ENCODE data around the gene ST8SIA6.

Gene ST8SIA6

DNA sequence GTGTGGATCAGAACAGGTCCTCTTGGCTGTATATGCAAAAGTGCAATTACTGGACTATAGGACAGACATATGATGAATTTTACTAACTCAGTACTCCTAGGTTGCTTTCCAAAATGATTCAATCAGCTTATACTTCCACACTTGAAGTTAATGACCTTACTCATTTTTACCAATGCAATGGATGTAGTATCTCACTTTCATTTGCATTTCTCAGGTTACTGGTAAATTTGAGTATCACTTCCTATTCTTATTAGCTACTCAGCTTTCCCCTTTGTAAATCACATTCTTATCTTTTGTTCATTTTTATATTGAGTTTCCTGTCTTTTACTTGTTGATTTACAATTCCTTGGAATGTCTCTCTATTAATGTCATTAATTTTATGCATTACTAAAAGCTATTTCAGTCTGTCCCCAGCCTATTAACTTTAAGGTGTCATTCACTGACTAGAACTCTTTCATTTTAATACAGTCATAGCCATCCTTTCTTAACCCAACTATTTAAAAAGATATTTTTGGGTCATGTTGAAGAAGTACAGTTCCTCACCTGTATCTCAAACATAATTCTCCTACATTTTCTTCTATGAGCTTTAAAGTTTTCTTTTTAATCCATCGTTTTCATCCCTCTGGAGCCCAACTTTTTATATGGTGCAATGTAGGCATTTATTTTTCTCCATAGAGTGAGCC is 137.8 kb downstream of the ST8SIA6 start:
- no peak for ATAC-seq
- TF ChIP-seq PPARA (CRISPR knock-in tag; IDR thresholded peaks at IDR 0.05; ENCODE audit: borderline replicate concordance) (no peak), ZC3H10 (CRISPR knock-in tag; IDR thresholded peaks at IDR 0.05) (no peak)

DNA sequence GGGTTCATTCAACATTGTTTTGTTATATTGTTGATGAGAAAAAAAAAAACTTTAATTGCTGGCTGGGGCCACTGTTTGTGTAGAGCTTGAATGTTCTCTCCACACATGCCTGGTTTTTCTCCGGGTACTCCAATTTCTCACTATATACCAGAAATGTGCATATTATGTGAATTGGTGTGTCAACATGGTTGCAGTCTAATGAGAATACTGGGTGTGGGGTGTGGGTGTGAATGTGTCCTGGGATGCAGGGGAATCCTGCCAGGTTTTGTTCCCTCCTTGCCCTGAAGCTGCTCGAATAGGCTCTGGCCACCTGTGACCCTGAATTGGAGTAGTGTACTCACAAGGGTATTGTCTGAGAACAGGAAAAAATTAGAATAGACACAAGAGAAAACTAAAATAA is 145.0 kb downstream of the ST8SIA6 start:
- ATAC-seq, result no peak
- TF ChIP-seq BACH2 (CRISPR knock-in tag; IDR thresholded peaks at IDR 0.05; ENCODE audit: borderline replicate concordance) (no peak), ISL1 (CRISPR knock-in tag; IDR thresholded peaks at IDR 0.05) (no peak), ZFP3 (CRISPR knock-in tag; IDR thresholded peaks at IDR 0.05) (no peak), ZNF8 (CRISPR knock-in tag; IDR thresholded peaks at IDR 0.05) (no peak), GLIS3 (CRISPR knock-in tag; IDR thresholded peaks at IDR 0.05) (no peak), TOX (CRISPR knock-in tag; IDR thresholded peaks at IDR 0.05; ENCODE audit: borderline replicate concordance) (no peak), ARNTL (CRISPR knock-in tag; IDR thresholded peaks at IDR 0.05; ENCODE audit: borderline replicate concordance, low read depth) (no peak), RARB (CRISPR knock-in tag; IDR thresholded peaks at IDR 0.05) (no peak), OSR1 (CRISPR knock-in tag; IDR thresholded peaks at IDR 0.05) (no peak), CSDC2 (CRISPR knock-in tag; IDR thresholded peaks at IDR 0.05) (no peak)
- TF ChIP-seq, protein P1, sequence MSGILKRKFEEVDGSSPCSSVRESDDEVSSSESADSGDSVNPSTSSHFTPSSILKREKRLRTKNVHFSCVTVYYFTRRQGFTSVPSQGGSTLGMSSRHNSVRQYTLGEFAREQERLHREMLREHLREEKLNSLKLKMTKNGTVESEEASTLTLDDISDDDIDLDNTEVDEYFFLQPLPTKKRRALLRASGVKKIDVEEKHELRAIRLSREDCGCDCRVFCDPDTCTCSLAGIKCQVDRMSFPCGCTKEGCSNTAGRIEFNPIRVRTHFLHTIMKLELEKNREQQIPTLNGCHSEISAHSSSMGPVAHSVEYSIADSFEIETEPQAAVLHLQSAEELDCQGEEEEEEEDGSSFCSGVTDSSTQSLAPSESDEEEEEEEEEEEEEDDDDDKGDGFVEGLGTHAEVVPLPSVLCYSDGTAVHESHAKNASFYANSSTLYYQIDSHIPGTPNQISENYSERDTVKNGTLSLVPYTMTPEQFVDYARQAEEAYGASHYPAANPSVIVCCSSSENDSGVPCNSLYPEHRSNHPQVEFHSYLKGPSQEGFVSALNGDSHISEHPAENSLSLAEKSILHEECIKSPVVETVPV (CRISPR knock-in tag; IDR thresholded peaks at IDR 0.05), result no peak
- TF ChIP-seq, protein P2, sequence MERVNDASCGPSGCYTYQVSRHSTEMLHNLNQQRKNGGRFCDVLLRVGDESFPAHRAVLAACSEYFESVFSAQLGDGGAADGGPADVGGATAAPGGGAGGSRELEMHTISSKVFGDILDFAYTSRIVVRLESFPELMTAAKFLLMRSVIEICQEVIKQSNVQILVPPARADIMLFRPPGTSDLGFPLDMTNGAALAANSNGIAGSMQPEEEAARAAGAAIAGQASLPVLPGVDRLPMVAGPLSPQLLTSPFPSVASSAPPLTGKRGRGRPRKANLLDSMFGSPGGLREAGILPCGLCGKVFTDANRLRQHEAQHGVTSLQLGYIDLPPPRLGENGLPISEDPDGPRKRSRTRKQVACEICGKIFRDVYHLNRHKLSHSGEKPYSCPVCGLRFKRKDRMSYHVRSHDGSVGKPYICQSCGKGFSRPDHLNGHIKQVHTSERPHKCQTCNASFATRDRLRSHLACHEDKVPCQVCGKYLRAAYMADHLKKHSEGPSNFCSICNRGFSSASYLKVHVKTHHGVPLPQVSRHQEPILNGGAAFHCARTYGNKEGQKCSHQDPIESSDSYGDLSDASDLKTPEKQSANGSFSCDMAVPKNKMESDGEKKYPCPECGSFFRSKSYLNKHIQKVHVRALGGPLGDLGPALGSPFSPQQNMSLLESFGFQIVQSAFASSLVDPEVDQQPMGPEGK (CRISPR knock-in tag; IDR thresholded peaks at IDR 0.05; ENCODE audit: borderline replicate concordance), result no peak
- TF ChIP-seq, protein P3, sequence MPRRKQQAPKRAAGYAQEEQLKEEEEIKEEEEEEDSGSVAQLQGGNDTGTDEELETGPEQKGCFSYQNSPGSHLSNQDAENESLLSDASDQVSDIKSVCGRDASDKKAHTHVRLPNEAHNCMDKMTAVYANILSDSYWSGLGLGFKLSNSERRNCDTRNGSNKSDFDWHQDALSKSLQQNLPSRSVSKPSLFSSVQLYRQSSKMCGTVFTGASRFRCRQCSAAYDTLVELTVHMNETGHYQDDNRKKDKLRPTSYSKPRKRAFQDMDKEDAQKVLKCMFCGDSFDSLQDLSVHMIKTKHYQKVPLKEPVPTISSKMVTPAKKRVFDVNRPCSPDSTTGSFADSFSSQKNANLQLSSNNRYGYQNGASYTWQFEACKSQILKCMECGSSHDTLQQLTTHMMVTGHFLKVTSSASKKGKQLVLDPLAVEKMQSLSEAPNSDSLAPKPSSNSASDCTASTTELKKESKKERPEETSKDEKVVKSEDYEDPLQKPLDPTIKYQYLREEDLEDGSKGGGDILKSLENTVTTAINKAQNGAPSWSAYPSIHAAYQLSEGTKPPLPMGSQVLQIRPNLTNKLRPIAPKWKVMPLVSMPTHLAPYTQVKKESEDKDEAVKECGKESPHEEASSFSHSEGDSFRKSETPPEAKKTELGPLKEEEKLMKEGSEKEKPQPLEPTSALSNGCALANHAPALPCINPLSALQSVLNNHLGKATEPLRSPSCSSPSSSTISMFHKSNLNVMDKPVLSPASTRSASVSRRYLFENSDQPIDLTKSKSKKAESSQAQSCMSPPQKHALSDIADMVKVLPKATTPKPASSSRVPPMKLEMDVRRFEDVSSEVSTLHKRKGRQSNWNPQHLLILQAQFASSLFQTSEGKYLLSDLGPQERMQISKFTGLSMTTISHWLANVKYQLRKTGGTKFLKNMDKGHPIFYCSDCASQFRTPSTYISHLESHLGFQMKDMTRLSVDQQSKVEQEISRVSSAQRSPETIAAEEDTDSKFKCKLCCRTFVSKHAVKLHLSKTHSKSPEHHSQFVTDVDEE (CRISPR knock-in tag; IDR thresholded peaks at IDR 0.05), result no peak
- TF ChIP-seq, protein P4, sequence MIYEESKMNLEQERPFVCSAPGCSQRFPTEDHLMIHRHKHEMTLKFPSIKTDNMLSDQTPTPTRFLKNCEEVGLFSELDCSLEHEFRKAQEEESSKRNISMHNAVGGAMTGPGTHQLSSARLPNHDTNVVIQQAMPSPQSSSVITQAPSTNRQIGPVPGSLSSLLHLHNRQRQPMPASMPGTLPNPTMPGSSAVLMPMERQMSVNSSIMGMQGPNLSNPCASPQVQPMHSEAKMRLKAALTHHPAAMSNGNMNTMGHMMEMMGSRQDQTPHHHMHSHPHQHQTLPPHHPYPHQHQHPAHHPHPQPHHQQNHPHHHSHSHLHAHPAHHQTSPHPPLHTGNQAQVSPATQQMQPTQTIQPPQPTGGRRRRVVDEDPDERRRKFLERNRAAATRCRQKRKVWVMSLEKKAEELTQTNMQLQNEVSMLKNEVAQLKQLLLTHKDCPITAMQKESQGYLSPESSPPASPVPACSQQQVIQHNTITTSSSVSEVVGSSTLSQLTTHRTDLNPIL (CRISPR knock-in tag; IDR thresholded peaks at IDR 0.05; ENCODE audit: low read depth), result no peak

DNA sequence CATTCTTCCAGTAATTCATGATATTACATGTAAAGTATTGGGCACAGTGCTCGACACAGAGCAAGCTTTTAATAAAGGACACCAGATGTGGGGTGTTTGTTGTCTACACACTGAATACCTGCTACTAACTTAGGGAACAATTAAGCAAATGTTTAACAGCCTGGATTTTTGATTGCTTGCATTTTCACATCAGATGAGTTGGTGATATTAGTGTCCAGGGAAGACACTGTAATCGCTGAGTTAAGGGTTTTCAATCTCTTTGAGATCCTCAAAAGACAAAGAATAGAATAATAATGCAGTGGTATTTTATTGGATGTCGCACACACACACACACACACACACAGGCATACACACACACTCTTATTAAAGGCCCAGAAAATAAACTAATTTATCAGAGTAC is 147.3 kb downstream of the ST8SIA6 start:
- no peak for ATAC-seq
- TF ChIP-seq PPARA (CRISPR knock-in tag; IDR thresholded peaks at IDR 0.05; ENCODE audit: borderline replicate concordance), result no peak
- TF ChIP-seq ESRRG (CRISPR knock-in tag; IDR thresholded peaks at IDR 0.05), result no peak
- TF ChIP-seq, protein P2 (CRISPR knock-in tag; IDR thresholded peaks at IDR 0.05; ENCODE audit: borderline replicate concordance), result no peak
- TF ChIP-seq, protein P4 (CRISPR knock-in tag; IDR thresholded peaks at IDR 0.05; ENCODE audit: low read depth), result no peak
- no peak for TF ChIP-seq TCF4 (CRISPR knock-in tag; IDR thresholded peaks at IDR 0.05; ENCODE audit: borderline replicate concordance)
- TF ChIP-seq BACH2 (CRISPR knock-in tag; IDR thresholded peaks at IDR 0.05; ENCODE audit: borderline replicate concordance), result no peak
- TF ChIP-seq GLIS3 (CRISPR knock-in tag; IDR thresholded peaks at IDR 0.05), result no peak
- TF ChIP-seq TOX (CRISPR knock-in tag; IDR thresholded peaks at IDR 0.05; ENCODE audit: borderline replicate concordance), result no peak
- no peak for TF ChIP-seq SNAI2 (CRISPR knock-in tag; IDR thresholded peaks at IDR 0.05)
- TF ChIP-seq ZFP30 (CRISPR knock-in tag; IDR thresholded peaks at IDR 0.05), result no peak
- TF ChIP-seq ZFP3 (CRISPR knock-in tag; IDR thresholded peaks at IDR 0.05), result no peak
- TF ChIP-seq ISL1 (CRISPR knock-in tag; IDR thresholded peaks at IDR 0.05), result no peak
- no peak for TF ChIP-seq ZNF70 (CRISPR knock-in tag; IDR thresholded peaks at IDR 0.05)
